MM.1S (cell line): ENCODE data around the gene HLA-DMA.

Source experiments
- DNase-seq: peaks from one replicate; pipeline ENCODE4 v3.0.0-alpha.2; 2015
- H2AFZ ChIP-seq: fragments of 300-600 bp; sonication (generic); 2 replicates; pipeline ENCODE4 v1.6.0; 2016; ENCODE audit warnings: antibody characterized with exemption, low read length
- H3F3A ChIP-seq: fragments of 300-600 bp; sonication (generic); 2 replicates; pipeline ENCODE4 v1.6.1; 2016; ENCODE audit warnings: mild to moderate bottlenecking, antibody characterized with exemption, low read length, moderate library complexity, mixed read lengths; ENCODE audit not compliant: insufficient read depth
- H3K27ac ChIP-seq: fragments of 300-600 bp; sonication (generic); 2 replicates; pipeline ENCODE4 v1.5.1; 2016; ENCODE audit warnings: mild to moderate bottlenecking, low read length
- H3K27me3 ChIP-seq: fragments of 300-600 bp; sonication (generic); replicated peaks from 2 replicates; pipeline ENCODE4 v1.6.0; 2016; ENCODE audit warnings: low read length; ENCODE audit not compliant: insufficient read depth
- H3K36me3 ChIP-seq: fragments of 300-600 bp; sonication (generic); replicated peaks from 2 replicates; pipeline ENCODE4 v1.6.1; 2016; ENCODE audit warnings: mild to moderate bottlenecking, low read length, mixed read lengths; ENCODE audit not compliant: insufficient read depth
- H3K4me1 ChIP-seq: fragments of 300-600 bp; sonication (generic); 2 replicates; pipeline ENCODE4 v1.6.1; 2016; ENCODE audit warnings: low read length, mixed read lengths
- H3K4me2 ChIP-seq: fragments of 300-600 bp; sonication (generic); 2 replicates; pipeline ENCODE4 v1.6.0; 2016; ENCODE audit warnings: low read depth, low read length
- H3K4me3 ChIP-seq: fragments of 300-600 bp; sonication (generic); 2 replicates; pipeline ENCODE4 v1.5.1; 2016; ENCODE audit warnings: low read length, mixed read lengths
- H3K79me2 ChIP-seq: fragments of 300-600 bp; sonication (generic); 2 replicates; pipeline ENCODE4 v1.6.1; 2016; ENCODE audit warnings: mixed run types, low read length, mixed read lengths
- H3K9ac ChIP-seq: fragments of 300-600 bp; sonication (generic); 2 replicates; pipeline ENCODE4 v1.6.1; 2016; ENCODE audit warnings: low read length, mixed read lengths
- H3K9me2 ChIP-seq: fragments of 300-600 bp; sonication (generic); replicated peaks from 2 replicates; pipeline ENCODE4 v1.6.1; 2016; ENCODE audit warnings: mild to moderate bottlenecking, low read length, mixed read lengths; ENCODE audit not compliant: insufficient read depth
- H3K9me3 ChIP-seq: fragments of 300-600 bp; sonication (generic); replicated peaks from 2 replicates; pipeline ENCODE4 v1.6.1; 2016; ENCODE audit warnings: mild to moderate bottlenecking, low read length, mixed read lengths; ENCODE audit not compliant: insufficient read depth
- H4K20me1 ChIP-seq: fragments of 300-600 bp; sonication (generic); 2 replicates; pipeline ENCODE4 v1.6.1; 2016; ENCODE audit warnings: mild to moderate bottlenecking, low read length, moderate library complexity, mixed read lengths; ENCODE audit not compliant: insufficient read depth
- CTCF ChIP-seq: fragments of 300-600 bp; sonication (generic); IDR thresholded peaks from 2 replicates; pipeline ENCODE4 v1.5.1; 2016; ENCODE audit warnings: antibody characterized with exemption, low read length, mixed read lengths
- EZH2 ChIP-seq: fragments of 300-600 bp; sonication (generic); optimal IDR thresholded peaks from 2 replicates; pipeline ENCODE3; 2017; ENCODE audit warnings: low read depth, mild to moderate bottlenecking, antibody characterized with exemption, low read length, mixed read lengths
- EZH2phosphoT487 ChIP-seq: fragments of 300-600 bp; sonication (generic); IDR thresholded peaks from 2 replicates; pipeline ENCODE4 v1.6.1; 2018; ENCODE audit warnings: antibody characterized with exemption, low read length

Gene HLA-DMA

GRCh38 chr6:32995448-32995847 lies 42.6 kb upstream of the HLA-DMA start:
- Histone ChIP-seq H3K79me2 (no peaks in the 10 kb centered on the region), H3K9me3 (no peaks in the 10 kb centered on the region), H4K20me1 (no peaks in the 10 kb centered on the region), H3K4me2 (no peak overlapping the region), H3K4me1 (no peaks in the 10 kb centered on the region), H3K36me3 (no peaks in the 10 kb centered on the region), H2AFZ (no peak overlapping the region), H3K9ac (no peak overlapping the region), H3K27ac (no peak overlapping the region), H3K27me3 (no peaks in the 10 kb centered on the region), H3K4me3 (no peak overlapping the region), H3K9me2 (no peaks in the 10 kb centered on the region), H3F3A (no peaks in the 10 kb centered on the region)
- no peak for TF ChIP-seq CTCF
- TF ChIP-seq EZH2 = no peak
- TF ChIP-seq EZH2phosphoT487 = no peak
- DNase-seq = no peak

- no peaks in the 10 kb centered on the region for H3K79me2 ChIP-seq
- H3K36me3 ChIP-seq = no peaks in the 10 kb centered on the region
- no peak overlapping the region for H3K4me2 ChIP-seq
- no peak overlapping the region for H2AFZ ChIP-seq
- H3K27me3 ChIP-seq = no peaks in the 10 kb centered on the region
- H3K9ac ChIP-seq = no peak overlapping the region
- DNase-seq = no peak
- no peak overlapping the region for H3K4me3 ChIP-seq
- no peak for TF ChIP-seq CTCF
- no peaks in the 10 kb centered on the region for H3K9me3 ChIP-seq
- H3K4me1 ChIP-seq = no peaks in the 10 kb centered on the region
- no peaks in the 10 kb centered on the region for H4K20me1 ChIP-seq
- H3K9me2 ChIP-seq = no peaks in the 10 kb centered on the region
- H3K27ac ChIP-seq = no peak overlapping the region
- 0 out of 2 replicates have a peak, but pooled peaks cover under 1% of the 10 kb centered on the region for H3F3A ChIP-seq
These were observed 40.6 kb upstream of the HLA-DMA start for GRCh38 chr6:32993363-32993973.

GRCh38 chr6:32991972-32992371 lies 39.1 kb upstream of the HLA-DMA start:
- no peaks in the 10 kb centered on the region for H3K79me2 ChIP-seq
- H4K20me1 ChIP-seq = no peaks in the 10 kb centered on the region
- H3K27me3 ChIP-seq = no peaks in the 10 kb centered on the region
- H3F3A ChIP-seq = 0 out of 2 replicates have a peak, but pooled peaks cover 3% of the 10 kb centered on the region
- no peak overlapping the region for H3K4me2 ChIP-seq
- no peaks in the 10 kb centered on the region for H3K9me2 ChIP-seq
- H3K4me3 ChIP-seq = no peak overlapping the region
- H3K36me3 ChIP-seq = no peaks in the 10 kb centered on the region
- 0 out of 2 replicates have a peak, but pooled peaks cover 5% of the 10 kb centered on the region for H3K4me1 ChIP-seq
- H3K9me3 ChIP-seq = no peaks in the 10 kb centered on the region
- DNase-seq = no peak
- no peak overlapping the region for H3K9ac ChIP-seq
- no peak overlapping the region for H3K27ac ChIP-seq
- TF ChIP-seq EZH2phosphoT487 = no peak
- no peak for TF ChIP-seq EZH2
- TF ChIP-seq CTCF = no peak
- H2AFZ ChIP-seq = no peak overlapping the region
